WTC11 (cell line): ENCODE results near the gene STAG1.

Source experiments
- CBFB ChIP-seq: sonication (generic); formaldehyde crosslinking; IDR thresholded peaks from 2 replicates; pipeline ENCODE4 v1.8.1; 2022; ENCODE audit warnings: mild to moderate bottlenecking, low read depth, missing genetic modification reagents
- CTCF ChIP-seq: fragments of 200-600 bp; IDR thresholded peaks from 2 replicates; pipeline ENCODE4 v1.8.0; 2022; ENCODE audit warnings: antibody characterized with exemption
- NR3C1 ChIP-seq: sonication (generic); formaldehyde crosslinking; conservative IDR thresholded peaks from 2 replicates; pipeline ENCODE4 v1.8.1; 2023; ENCODE audit warnings: low read depth, mild to moderate bottlenecking, missing genetic modification reagents
- PRDM15 ChIP-seq: sonication (generic); formaldehyde crosslinking; IDR thresholded peaks from 2 replicates; pipeline ENCODE4 v1.8.0; 2022; ENCODE audit warnings: missing genetic modification reagents

GRCh38 chr3:136377508-136377907 is 374.7 kb downstream of the STAG1 start:
- TF ChIP-seq CTCF (no peak), CBFB (CRISPR knock-in tag) (no peak), NR3C1 (CRISPR knock-in tag) (no peak), PRDM15 (CRISPR knock-in tag) (no peak)
